Transverse colon (tissue), 4 donors: ENCODE measurements around the gene ST3GAL3. TPM values are rescaled to one million over a fixed set of nuclear protein-coding genes. Genes with fewer than 3 reads are reported as not detected.

Experiments
- DNase-seq: peaks from one replicate; pipeline ENCODE4 v3.0.0-alpha.2; 2019
- H3K27ac ChIP-seq, 4 donors: fragments of 200-600 bp; sonication (generic); 2 replicates each; pipeline ENCODE4 v1.5.1; 2016 to 2018; ENCODE audit warnings: inconsistent platforms in 4 of 4
- H3K27me3 ChIP-seq: fragments of 200-600 bp; sonication (generic); 2 replicates; pipeline ENCODE4 v1.5.1; 2017; ENCODE audit warnings: inconsistent platforms
- H3K36me3 ChIP-seq, 4 donors: fragments of 200-600 bp; sonication (generic); 2 replicates each; pipeline ENCODE4 v1.5.1; 2017 to 2019; ENCODE audit warnings: inconsistent platforms in 4 of 4
- H3K4me1 ChIP-seq, 4 donors: fragments of 200-600 bp; sonication (generic); 2 replicates each; pipeline ENCODE4 v1.5.1; 2017 to 2020; ENCODE audit warnings: inconsistent platforms in 4 of 4
- H3K4me3 ChIP-seq, 4 donors: fragments of 200-600 bp; sonication (generic); 1 replicate in 1 of 4; 2 replicates in 3 of 4; pipeline versions ENCODE4 v1.5.1 to v1.6.1; 2017 to 2019; ENCODE audit warnings: inconsistent platforms in 4 of 4
- H3K9me3 ChIP-seq, 2 donors: fragments of 200-600 bp; sonication (generic); 2 replicates each; pipeline ENCODE4 v1.5.1; 2017 to 2019; ENCODE audit warnings: inconsistent platforms in 2 of 2
- CTCF ChIP-seq, 5 experiments: fragments of 200-600 bp in 3 of 5; fragments of 450-650 bp in 2 of 5; sonication (generic) in 3 of 5; IDR thresholded peaks; 1 replicate in 2 of 5; 2 replicates in 3 of 5; pipeline ENCODE4 v1.5.1; 2016 to 2017; ENCODE audit warnings: antibody characterized with exemption in 5 of 5, inconsistent platforms in 3 of 5, mild to moderate bottlenecking in 2 of 5, moderate library complexity in 1 of 5
- EP300 ChIP-seq: sonication (generic); formaldehyde crosslinking; IDR thresholded peaks from one replicate; pipeline ENCODE4 v1.6.1; 2017; ENCODE audit warnings: antibody characterized with exemption, low read depth
- POLR2A ChIP-seq: fragments of 450-650 bp; IDR thresholded peaks from one replicate; pipeline ENCODE4 v1.6.1; 2016; ENCODE audit warnings: antibody characterized with exemption, mild to moderate bottlenecking, moderate library complexity
- POLR2AphosphoS5 ChIP-seq, 3 donors: sonication (generic); formaldehyde crosslinking; IDR thresholded peaks; one replicate each; pipeline ENCODE4 v1.6.1; 2016; ENCODE audit warnings: antibody characterized with exemption in 3 of 3
- WGBS, 2 donors: methylation state at CpG; one replicate each; pipeline ENCODE4 v1.1.5; 2018; ENCODE audit warnings: low coverage in 1 of 2; 5-methylcytosine and 5-hydroxymethylcytosine counted together
- in situ Hi-C, 4 donors: fragments of 200-750 bp; cut with MboI; loops; one replicate each; pipeline versions ENCODE4 v1.15.0 to v1.15.1; 2017; ENCODE audit warnings: low sequenced_read_pairs in 3 of 4, low pct_ligation_motif_present in 1 of 4, low pct_unique_long_range_greater_than_20kb in 1 of 4
- intact Hi-C: fragments of 100-400 bp; cut with DNase I; formaldehyde crosslinking; loops from one replicate; pipeline ENCODE4 v1.15.1; 2023; ENCODE audit warnings: low total_unique reads
- total RNA-seq, 4 donors: library from RNA; depleted of rRNA; stranded (reverse); fragments of >200 nt; gene quantifications; one replicate each; pipeline ENCODE4 v1.1.0, GENCODE V29; 2016

Gene ST3GAL3
- total RNA-seq, 4 donors from 2014 or later: 4.8 to 23.9 (median 9.7) TPM

GRCh38 chr1:43706598-43707189 lies 642 bp upstream of the ST3GAL3 start:
- DNase-seq: peak; percentile 22
- intact Hi-C loops: no loop called here

GRCh38 chr1:43708002-43708410 lies 670 bp downstream of the ST3GAL3 start:
- Histone ChIP-seq H3K4me1 (peaks cover 6 to 25% (median 16%) of the 10 kb centered on the region in 4 donors), H3K36me3 (peaks cover 0 to 15% (median 6%) of the 10 kb centered on the region in 4 donors), H3K9me3 (no peaks in the 10 kb centered on the region), H3K27me3 (no peaks in the 10 kb centered on the region), H3K4me3 (peak overlapping the region; percentile 78 to 98 (median 88)), H3K27ac (peak overlapping the region; percentile 81 to 90 (median 90))
- WGBS, 2 donors: 0 to 1% methylated on average over 3 to 15 of the region's 15 CpGs
- intact Hi-C loops (no loop called here), in situ Hi-C loops (no loop called here)
- TF ChIP-seq POLR2A (no peak), CTCF (IDR thresholded peaks at IDR 0.05) (no peak), EP300 (no peak), POLR2AphosphoS5 (IDR thresholded peaks at IDR 0.05) (no peak)
- no peak for DNase-seq

More at GRCh38 chr1:43706598-43707189, 642 bp upstream of the ST3GAL3 start:
- H3K27ac ChIP-seq: peak overlapping the region; percentile 81 to 90 (median 90)
- H3K36me3 ChIP-seq: peaks cover 0 to 28% (median 12%) of the 10 kb centered on the region in 4 donors
- in situ Hi-C loops: no loop called here
- peak overlapping the region; percentile 35 to 98 (median 88) for H3K4me3 ChIP-seq
- TF ChIP-seq POLR2AphosphoS5 (IDR thresholded peaks at IDR 0.05): no peak
- no peak for TF ChIP-seq POLR2A
- TF ChIP-seq CTCF (IDR thresholded peaks at IDR 0.05): no peak
- no peak for TF ChIP-seq EP300
- H3K4me1 ChIP-seq: peaks cover 6 to 25% (median 16%) of the 10 kb centered on the region in 4 donors
- no peaks in the 10 kb centered on the region for H3K27me3 ChIP-seq
- no peaks in the 10 kb centered on the region for H3K9me3 ChIP-seq
- WGBS, 2 donors: 2% methylated on average over 30 of the region's 30 CpGs; no CpG with 5 or more reads in 1 of the 2 donors

GRCh38 chr1:43711049-43711448 lies 3.7 kb downstream of the ST3GAL3 start:
- intact Hi-C loops: no loop called here
- H3K4me3 ChIP-seq: no peak overlapping the region
- no peaks in the 10 kb centered on the region for H3K9me3 ChIP-seq
- H3K27ac ChIP-seq: no peak overlapping the region
- no peaks in the 10 kb centered on the region for H3K36me3 ChIP-seq
- in situ Hi-C loops: no loop called here
- 77 to 89% methylated on average over 2 of the region's 2 CpGs for WGBS, 2 donors
- DNase-seq: no peak
- H3K4me1 ChIP-seq: peaks cover 6 to 24% (median 16%) of the 10 kb centered on the region in 4 donors
- no peaks in the 10 kb centered on the region for H3K27me3 ChIP-seq
- TF ChIP-seq POLR2AphosphoS5 (IDR thresholded peaks at IDR 0.05): no peak
- TF ChIP-seq POLR2A: no peak
- TF ChIP-seq EP300: no peak
- TF ChIP-seq CTCF (IDR thresholded peaks at IDR 0.05): no peak

GRCh38 chr1:43711524-43712386 lies 4.4 kb downstream of the ST3GAL3 start:
- in situ Hi-C loops: no loop called here
- no peak for DNase-seq
- Histone ChIP-seq H3K9me3 (no peaks in the 10 kb centered on the region), H3K36me3 (no peaks in the 10 kb centered on the region), H3K27me3 (no peaks in the 10 kb centered on the region), H3K27ac (no peak overlapping the region), H3K4me3 (no peak overlapping the region), H3K4me1 (peaks cover 2 to 17% (median 9%) of the 10 kb centered on the region in 4 donors)
- 80 to 90% methylated on average over 1 to 3 of the region's 3 CpGs for WGBS, 2 donors
- TF ChIP-seq CTCF (IDR thresholded peaks at IDR 0.05) (no peak), POLR2AphosphoS5 (IDR thresholded peaks at IDR 0.05) (no peak), EP300 (no peak), POLR2A (no peak)
- intact Hi-C loops: no loop called here
